Measurements from ENCODE around the gene MAU2. TPM values are rescaled to one million over a fixed set of nuclear protein-coding genes. Genes with fewer than 3 reads are reported as not detected.

The MAU2 gene
- total and polyA plus RNA-seq, 2 of the 13 experiments (the other 11 are each of a cell fraction or from before 2014, with no cell fraction given): 16.8 to 33.8 TPM

- FAIRE-seq: no peak
Measured at GRCh38 chr19:19403373-19403901, 82.8 kb downstream of the MAU2 start.

GRCh38 chr19:19404879-19405860 is 84.5 kb downstream of the MAU2 start, which contains the start of gene GATAD2A:
GATAD2A (plus strand) TSS chr19:19405675; CDS start chr19:19465346, 59,671 bp downstream.
- Histone ChIP-seq H4K20me1 (ENCODE audit: insufficient read depth, low read length) (peaks cover 32% of the 10 kb centered on the region), H3K27me3 (ENCODE audit: control insufficient read depth in 1 of 2, insufficient read depth in 2 of 2, low read length in 2 of 2) (no peaks in the 10 kb centered on the region; a peak in 1 of 5 replicates), H3K79me2 (ENCODE audit: insufficient read depth, low read length) (peaks cover 49% of the 10 kb centered on the region), H3K4me2 (ENCODE audit: low read depth, low read length) (peak within 1 kb of the TSS; percentile 99), H3K9me3 (ENCODE audit: low read length) (no peaks in the 10 kb centered on the region), H3K27ac (ENCODE audit: extremely low read length, insufficient read depth, low read length) (peak within 1 kb of the TSS; percentile 69), H3K4me1 (ENCODE audit: insufficient read depth, low read length) (peaks cover 59% of the 10 kb centered on the region), H2AFZ (ENCODE audit: low read length) (no peak within 1 kb of the TSS), H3K4me3 (replicated peaks in 1 of 3; ENCODE audit: insufficient read depth in 1 of 3, low read depth in 2 of 3, low read length in 3 of 3) (peak within 1 kb of the TSS; percentile 72 to 94 (median 76)), H3K9ac (ENCODE audit: insufficient read depth, low read depth, low read length) (peak within 1 kb of the TSS; percentile 80), H3K36me3 (replicated peaks in 1 of 2; ENCODE audit: control insufficient read depth in 1 of 2, insufficient read depth in 2 of 2, low read length in 2 of 2) (no peaks in the 10 kb centered on the region)
- peak; percentile 86 for ATAC-seq
- BruUV-seq (replicated peaks): TSS peak; percentile 76
- CTCF ChIA-PET (ENCODE audit: low intra/inter-chr PET ratio, low total read pairs): interaction anchor here (3.3 kb wide), 1 partner anchor 38 kb away, joined by 12 read pairs; no protein-coding TSS in a partner anchor
- FAIRE-seq: no peak
- 6% methylated on average over 18 of the region's 90 CpGs for WGBS (ENCODE audit: low lambda C conversion rate)
- DNase-seq (ENCODE audit: low spot score): peak; percentile 75
- POLR2A ChIA-PET: interaction anchor here (0.6 to 3.5 kb wide), 17 partner anchors 8 to 371 kb away, joined by 3 to 25 read pairs (median 4); partner anchors contain the start of gene NDUFA13
- in situ Hi-C loops (cut with HindIII; ENCODE audit: extremely low pct_ligation_motif_present, low pct_unique_long_range_greater_than_20kb): loop anchor here (5.0 kb wide), 1 partner anchor 33 kb away; no protein-coding TSS in a partner anchor
- intact Hi-C loops (cut with micrococcal nuclease; ENCODE audit: unreplicated experiment): loop anchor here (5.0 kb wide), 1 partner anchor 82 kb away; no protein-coding TSS in a partner anchor
- TF ChIP-seq KMT2A (CRISPR knock-in tag; IDR thresholded peaks at IDR 0.05) (peak; percentile 90), HDAC2 (CRISPR knock-in tag; IDR thresholded peaks at IDR 0.05) (peak; percentile 86), MEIS2 (CRISPR knock-in tag; IDR thresholded peaks at IDR 0.05) (peak; percentile 95), MYC (CRISPR knock-in tag; IDR thresholded peaks at IDR 0.05; ENCODE audit: borderline replicate concordance) (peak; percentile 94), ATAD3A (CRISPR knock-in tag; IDR thresholded peaks at IDR 0.05) (no peak), ZNF766 (CRISPR knock-in tag; IDR thresholded peaks at IDR 0.05; ENCODE audit: borderline replicate concordance) (peak; percentile 97), ZNF552 (CRISPR knock-in tag; IDR thresholded peaks at IDR 0.05; ENCODE audit: borderline replicate concordance) (peak; percentile 91; the same call in 1 of the 2 replicates), NR2F1 (CRISPR knock-in tag; IDR thresholded peaks at IDR 0.05) (peak in 1 of 2 experiments; percentile 70; a peak in 2 of 4 replicates), ZNF614 (CRISPR knock-in tag; IDR thresholded peaks at IDR 0.05; ENCODE audit: borderline replicate concordance) (peak; percentile 91; the same call in 1 of the 2 replicates), IKZF4 (CRISPR knock-in tag; IDR thresholded peaks at IDR 0.05; ENCODE audit: borderline replicate concordance, low read depth, not compliant biosample characterization) (peak; percentile 91), ATF1 (CRISPR knock-in tag; IDR thresholded peaks at IDR 0.05) (no peak), CCDC6 (CRISPR knock-in tag; IDR thresholded peaks at IDR 0.05) (peak; percentile 85; the same call in 1 of the 2 replicates), ZSCAN22 (CRISPR knock-in tag; IDR thresholded peaks at IDR 0.05) (no peak)

More at GRCh38 chr19:19403373-19403901, 82.8 kb downstream of the MAU2 start:
- ATAC-seq (no peak), DNase-seq (ENCODE audit: low spot score) (no peak)
- TF ChIP-seq ARNT2 (CRISPR knock-in tag; IDR thresholded peaks at IDR 0.05; ENCODE audit: low read depth) (no peak), SCMH1 (CRISPR knock-in tag; IDR thresholded peaks at IDR 0.05; ENCODE audit: borderline replicate concordance) (no peak), FOSL2 (CRISPR knock-in tag; IDR thresholded peaks at IDR 0.05) (peak; percentile 49)
- Histone ChIP-seq H3K79me2 (ENCODE audit: insufficient read depth, low read length) (peaks cover 34% of the 10 kb centered on the region), H3K27me3 (ENCODE audit: control insufficient read depth in 1 of 2, insufficient read depth in 2 of 2, low read length in 2 of 2) (no peaks in the 10 kb centered on the region; a peak in 1 of 5 replicates), H3K36me3 (replicated peaks in 1 of 2; ENCODE audit: control insufficient read depth in 1 of 2, insufficient read depth in 2 of 2, low read length in 2 of 2) (no peaks in the 10 kb centered on the region), H3K9me3 (ENCODE audit: low read length) (no peaks in the 10 kb centered on the region), H3K4me3 (replicated peaks in 1 of 3; ENCODE audit: insufficient read depth in 1 of 3, low read depth in 2 of 3, low read length in 3 of 3) (no peak overlapping the region), H3K9ac (ENCODE audit: insufficient read depth, low read depth, low read length) (no peak overlapping the region), H3K4me2 (ENCODE audit: low read depth, low read length) (no peak overlapping the region), H4K20me1 (ENCODE audit: insufficient read depth, low read length) (peaks cover 18% of the 10 kb centered on the region), H3K27ac (ENCODE audit: extremely low read length, insufficient read depth, low read length) (no peak overlapping the region), H3K4me1 (ENCODE audit: insufficient read depth, low read length) (peaks cover 43% of the 10 kb centered on the region), H2AFZ (ENCODE audit: low read length) (no peak overlapping the region)
- 92% methylated on average over 5 of the region's 5 CpGs for WGBS (ENCODE audit: low lambda C conversion rate)
- ChIA-PET POLR2A (interaction anchor here (0.8 to 3.5 kb wide), 4 partner anchors 14 to 39 kb away, joined by 3 to 25 read pairs (median 3); no protein-coding TSS in a partner anchor), CTCF (ENCODE audit: low intra/inter-chr PET ratio, low total read pairs) (no interaction called here)
- in situ Hi-C loops (cut with HindIII; ENCODE audit: extremely low pct_ligation_motif_present, low pct_unique_long_range_greater_than_20kb) (no loop called here), intact Hi-C loops (cut with micrococcal nuclease; ENCODE audit: unreplicated experiment) (loop anchor here (2.0 kb wide), 1 partner anchor 15 kb away; no protein-coding TSS in a partner anchor)
- BruUV-seq (replicated peaks): no TSS peak

Measured in HepG2 (cell line).